Measurements from ENCODE around the gene CD151. TPM values are rescaled to one million over a fixed set of nuclear protein-coding genes. Genes with fewer than 3 reads are reported as not detected.
A peak's percentile ranks its signal among the peaks of the same experiment; 100 is the strongest.

Gene CD151
- total and polyA plus RNA-seq, 10 donors: 38.0 to 142 (median 81.4) TPM

DNA sequence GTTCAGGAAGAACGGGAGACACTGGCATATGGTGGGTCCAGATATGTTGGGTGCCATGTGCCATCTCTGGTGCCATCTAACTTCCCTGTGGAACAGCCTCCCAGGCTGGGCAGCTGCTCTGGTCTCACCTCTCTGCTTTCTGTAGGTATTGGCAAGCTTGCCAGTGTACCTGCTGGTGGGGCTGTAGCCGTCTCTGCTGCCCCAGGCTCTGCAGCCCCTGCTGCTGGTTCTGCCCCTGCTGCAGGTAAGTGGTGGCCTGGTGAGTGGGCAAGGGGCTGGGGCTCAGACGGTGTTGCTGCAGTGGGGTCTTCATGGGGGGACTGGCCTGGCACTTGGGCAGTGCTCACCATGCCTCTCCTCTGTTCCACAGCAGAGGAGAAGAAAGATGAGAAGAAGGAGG lies 20.4 kb upstream of the CD151 start:
- Histone ChIP-seq H3K27me3 (replicated peaks in 1 of 7) (no peaks in the 10 kb centered on the region), H3K4me1 (peaks cover 16 to 51% (median 38%) of the 10 kb centered on the region in 6 donors), H3K9me3 (no peaks in the 10 kb centered on the region), H3K36me3 (peaks cover 0 to 48% (median 31%) of the 10 kb centered on the region in 6 donors), H3K27ac (no peak overlapping the region), H3K4me3 (no peak overlapping the region)
- TF ChIP-seq POLR2AphosphoS5 (IDR thresholded peaks at IDR 0.05) (no peak), POLR2A (IDR thresholded peaks at IDR 0.05) (no peak)
- TF ChIP-seq, protein P1, sequence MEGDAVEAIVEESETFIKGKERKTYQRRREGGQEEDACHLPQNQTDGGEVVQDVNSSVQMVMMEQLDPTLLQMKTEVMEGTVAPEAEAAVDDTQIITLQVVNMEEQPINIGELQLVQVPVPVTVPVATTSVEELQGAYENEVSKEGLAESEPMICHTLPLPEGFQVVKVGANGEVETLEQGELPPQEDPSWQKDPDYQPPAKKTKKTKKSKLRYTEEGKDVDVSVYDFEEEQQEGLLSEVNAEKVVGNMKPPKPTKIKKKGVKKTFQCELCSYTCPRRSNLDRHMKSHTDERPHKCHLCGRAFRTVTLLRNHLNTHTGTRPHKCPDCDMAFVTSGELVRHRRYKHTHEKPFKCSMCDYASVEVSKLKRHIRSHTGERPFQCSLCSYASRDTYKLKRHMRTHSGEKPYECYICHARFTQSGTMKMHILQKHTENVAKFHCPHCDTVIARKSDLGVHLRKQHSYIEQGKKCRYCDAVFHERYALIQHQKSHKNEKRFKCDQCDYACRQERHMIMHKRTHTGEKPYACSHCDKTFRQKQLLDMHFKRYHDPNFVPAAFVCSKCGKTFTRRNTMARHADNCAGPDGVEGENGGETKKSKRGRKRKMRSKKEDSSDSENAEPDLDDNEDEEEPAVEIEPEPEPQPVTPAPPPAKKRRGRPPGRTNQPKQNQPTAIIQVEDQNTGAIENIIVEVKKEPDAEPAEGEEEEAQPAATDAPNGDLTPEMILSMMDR (IDR thresholded peaks at IDR 0.05 in 8 of 11, conservative IDR thresholded peaks at IDR 0.05 in 3 of 11): no peak
- no peak for DNase-seq
- intact Hi-C loops (cut with DNase I; ENCODE audit: low total_unique reads): no loop called here
- 82 to 97% (median 92%) methylated on average over 2 to 3 of the region's 3 CpGs for WGBS, 5 donors

- H3K27me3 ChIP-seq (replicated peaks in 1 of 7): no peaks in the 10 kb centered on the region
- intact Hi-C loops (cut with DNase I; ENCODE audit: low total_unique reads): no loop called here
- H3K27ac ChIP-seq: no peak overlapping the region
- no peak for DNase-seq
- 85 to 91% (median 89%) methylated on average over 6 of the region's 6 CpGs for WGBS, 5 donors
- H3K36me3 ChIP-seq: peaks cover 0 to 48% (median 31%) of the 10 kb centered on the region in 6 donors
- H3K4me3 ChIP-seq: no peak overlapping the region
- no peak for TF ChIP-seq POLR2AphosphoS5 (IDR thresholded peaks at IDR 0.05)
- no peak for TF ChIP-seq POLR2A (IDR thresholded peaks at IDR 0.05)
- TF ChIP-seq, protein P1 (IDR thresholded peaks at IDR 0.05 in 8 of 11, conservative IDR thresholded peaks at IDR 0.05 in 3 of 11): no peak
- no peaks in the 10 kb centered on the region for H3K9me3 ChIP-seq
- H3K4me1 ChIP-seq: peaks cover 14 to 44% (median 33%) of the 10 kb centered on the region in 6 donors
Measured at GRCh38 chr11:813072-813455, 19.7 kb upstream of the CD151 start.

GRCh38 chr11:813456-814096 lies 19.2 kb upstream of the CD151 start:
- H3K4me1 ChIP-seq: peaks cover 9 to 44% (median 31%) of the 10 kb centered on the region in 6 donors
- no peak overlapping the region for H3K27ac ChIP-seq
- H3K4me3 ChIP-seq: no peak overlapping the region
- no peaks in the 10 kb centered on the region for H3K27me3 ChIP-seq (replicated peaks in 1 of 7)
- 62 to 83% (median 80%) methylated on average over 4 to 9 of the region's 9 CpGs for WGBS, 5 donors
- H3K9me3 ChIP-seq: no peaks in the 10 kb centered on the region
- intact Hi-C loops (cut with DNase I; ENCODE audit: low total_unique reads): no loop called here
- H3K36me3 ChIP-seq: peaks cover 0 to 48% (median 31%) of the 10 kb centered on the region in 6 donors
- TF ChIP-seq POLR2A (IDR thresholded peaks at IDR 0.05): no peak
- peak; percentile 16 to 66 (median 45) for TF ChIP-seq POLR2AphosphoS5 (IDR thresholded peaks at IDR 0.05)
- TF ChIP-seq, protein P1 (IDR thresholded peaks at IDR 0.05 in 8 of 11, conservative IDR thresholded peaks at IDR 0.05 in 3 of 11): no peak
- DNase-seq: no peak

DNA sequence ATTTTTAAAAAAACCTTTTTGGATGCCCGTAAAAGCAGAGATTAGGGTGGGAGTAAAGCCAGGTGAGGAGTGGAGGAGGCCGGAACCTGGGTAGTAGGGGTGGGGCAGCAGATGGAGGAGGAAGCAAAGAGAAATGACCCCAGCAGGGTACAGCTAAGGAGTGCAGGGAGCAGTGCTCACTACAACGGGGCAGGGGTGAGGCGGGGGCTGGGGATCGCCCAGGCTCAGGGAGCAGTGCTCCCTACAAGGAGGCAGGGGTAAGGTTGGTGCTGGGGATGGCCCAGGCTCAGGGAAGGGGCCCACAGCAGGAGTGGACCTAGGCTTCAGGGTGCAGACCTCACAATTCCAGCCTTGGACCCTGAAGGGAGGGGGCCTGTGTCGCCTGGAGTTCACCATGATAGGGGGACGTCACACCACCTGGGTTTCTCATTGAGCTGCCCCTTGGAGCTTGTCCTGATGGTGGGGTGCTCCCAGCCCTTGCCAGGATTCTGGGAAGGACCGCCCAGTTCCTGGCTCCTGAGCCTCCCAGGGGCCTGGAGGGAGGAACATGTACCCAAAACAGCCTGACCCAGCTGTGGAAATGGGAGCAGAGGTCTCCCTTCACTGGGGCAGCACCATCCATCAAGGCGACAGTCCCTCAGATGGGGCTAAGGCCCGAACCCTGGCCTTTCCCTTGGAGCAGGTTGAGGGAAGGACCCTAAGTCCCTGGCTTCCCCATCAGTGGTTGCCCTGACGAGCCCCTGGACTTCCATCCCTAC lies 16.9 kb upstream of the CD151 start:
- Histone ChIP-seq H3K27me3 (replicated peaks in 1 of 7) (no peaks in the 10 kb centered on the region), H3K36me3 (peaks cover 0 to 48% (median 31%) of the 10 kb centered on the region in 6 donors), H3K27ac (no peak overlapping the region), H3K4me1 (peaks cover 14 to 43% (median 35%) of the 10 kb centered on the region in 6 donors), H3K4me3 (no peak overlapping the region), H3K9me3 (no peaks in the 10 kb centered on the region)
- intact Hi-C loops (cut with DNase I; ENCODE audit: low total_unique reads): no loop called here
- DNase-seq: no peak
- 85 to 96% (median 89%) methylated on average over 8 to 11 of the region's 11 CpGs for WGBS, 5 donors
- TF ChIP-seq, protein P1 (IDR thresholded peaks at IDR 0.05 in 8 of 11, conservative IDR thresholded peaks at IDR 0.05 in 3 of 11): no peak
- no peak for TF ChIP-seq POLR2A (IDR thresholded peaks at IDR 0.05)
- TF ChIP-seq POLR2AphosphoS5 (IDR thresholded peaks at IDR 0.05): no peak

Measured in spleen (tissue), 11 donors.